ENCODE results near the gene ASCL5.

ASCL5 gene

GRCh38 chr1:201153474-201154388 is 26.7 kb upstream of the ASCL5 start:
- no peak for DNase-seq

- peak; percentile 54 for DNase-seq
Observed at GRCh38 chr1:201149400-201149799, 22.4 kb upstream of the ASCL5 start.

- DNase-seq: no peak
Observed at GRCh38 chr1:201147396-201148015, 20.5 kb upstream of the ASCL5 start.

GRCh38 chr1:201146626-201147390 is 19.8 kb upstream of the ASCL5 start:
- no peak for DNase-seq

GRCh38 chr1:201145816-201146215 is 18.8 kb upstream of the ASCL5 start:
- DNase-seq: no peak

GRCh38 chr1:201145132-201145531 is 18.1 kb upstream of the ASCL5 start:
- DNase-seq: no peak

GRCh38 chr1:201144701-201145100 is 17.7 kb upstream of the ASCL5 start:
- no peak for DNase-seq

GRCh38 chr1:201143726-201144635 is 17.0 kb upstream of the ASCL5 start:
- no peak for DNase-seq

- DNase-seq: no peak
Observed at GRCh38 chr1:201142849-201143725, 16.1 kb upstream of the ASCL5 start.

GRCh38 chr1:201142011-201142848 is 15.2 kb upstream of the ASCL5 start:
- DNase-seq: no peak

- DNase-seq: no peak
Observed at GRCh38 chr1:201141418-201141817, 14.4 kb upstream of the ASCL5 start.

- DNase-seq: no peak
Observed at GRCh38 chr1:201140941-201141260, 13.9 kb upstream of the ASCL5 start.

- no peak for DNase-seq
Observed at GRCh38 chr1:201140235-201140940, 13.4 kb upstream of the ASCL5 start.

GRCh38 chr1:201139756-201140155 is 12.8 kb upstream of the ASCL5 start:
- no peak for DNase-seq

- DNase-seq: no peak
Observed at GRCh38 chr1:201139306-201139705, 12.3 kb upstream of the ASCL5 start.

- no peak for DNase-seq
Observed at GRCh38 chr1:201138311-201138840, 11.4 kb upstream of the ASCL5 start.

- no peak for DNase-seq
Observed at GRCh38 chr1:201137579-201138310, 10.8 kb upstream of the ASCL5 start.

GRCh38 chr1:201137024-201137392 is 10.0 kb upstream of the ASCL5 start:
- no peak for DNase-seq

Measured in RPMI8226 (cell line).